ENCODE results near the gene NCAM1.

The NCAM1 gene

GRCh38 chr11:113198972-113199661 is 237.9 kb downstream of the NCAM1 start:
- no peak for DNase-seq (ENCODE audit: low read depth in 2 of 3, low spot score in 2 of 3)

- DNase-seq (ENCODE audit: low read depth in 2 of 3, low spot score in 2 of 3) = no peak
Measured at GRCh38 chr11:113199866-113200265, 238.6 kb downstream of the NCAM1 start.

- no peak for DNase-seq (ENCODE audit: low read depth in 2 of 3, low spot score in 2 of 3)
Measured at GRCh38 chr11:113201054-113201818, 240.0 kb downstream of the NCAM1 start.

GRCh38 chr11:113202431-113202830 is 241.2 kb downstream of the NCAM1 start:
- no peak for DNase-seq (ENCODE audit: low read depth in 2 of 3, low spot score in 2 of 3)

GRCh38 chr11:113203141-113203753 is 242.0 kb downstream of the NCAM1 start:
- no peak for DNase-seq (ENCODE audit: low read depth in 2 of 3, low spot score in 2 of 3)

- DNase-seq (ENCODE audit: low read depth in 2 of 3, low spot score in 2 of 3) = no peak
Measured at GRCh38 chr11:113204280-113204679, 243.1 kb downstream of the NCAM1 start.

GRCh38 chr11:113213549-113213948 is 252.3 kb downstream of the NCAM1 start:
- no peak for DNase-seq (ENCODE audit: low read depth in 2 of 3, low spot score in 2 of 3)

GRCh38 chr11:113222241-113222640 is 261.0 kb downstream of the NCAM1 start:
- no peak for DNase-seq (ENCODE audit: low read depth in 2 of 3, low spot score in 2 of 3)

- no peak for DNase-seq (ENCODE audit: low read depth in 2 of 3, low spot score in 2 of 3)
Measured at GRCh38 chr11:113234888-113235287, 273.7 kb downstream of the NCAM1 start.

GRCh38 chr11:113237261-113237660 is 276.0 kb downstream of the NCAM1 start:
- DNase-seq (ENCODE audit: low read depth in 2 of 3, low spot score in 2 of 3) = no peak

GRCh38 chr11:113238721-113239120 is 277.5 kb downstream of the NCAM1 start:
- DNase-seq (ENCODE audit: low read depth in 2 of 3, low spot score in 2 of 3) = no peak

GRCh38 chr11:113240389-113240788 is 279.2 kb downstream of the NCAM1 start:
- DNase-seq (ENCODE audit: low read depth in 2 of 3, low spot score in 2 of 3) = no peak

- DNase-seq (ENCODE audit: low read depth in 2 of 3, low spot score in 2 of 3) = no peak
Measured at GRCh38 chr11:113240790-113241635, 279.8 kb downstream of the NCAM1 start.

GRCh38 chr11:113241636-113242054 is 280.4 kb downstream of the NCAM1 start:
- no peak for DNase-seq (ENCODE audit: low read depth in 2 of 3, low spot score in 2 of 3)

GRCh38 chr11:113242060-113242459 is 280.8 kb downstream of the NCAM1 start:
- DNase-seq (ENCODE audit: low read depth in 2 of 3, low spot score in 2 of 3) = no peak

- DNase-seq (ENCODE audit: low read depth in 2 of 3, low spot score in 2 of 3) = no peak
Measured at GRCh38 chr11:113242767-113243397, 281.7 kb downstream of the NCAM1 start.

- no peak for DNase-seq (ENCODE audit: low read depth in 2 of 3, low spot score in 2 of 3)
Measured at GRCh38 chr11:113243696-113244095, 282.5 kb downstream of the NCAM1 start.

- no peak for DNase-seq (ENCODE audit: low read depth in 2 of 3, low spot score in 2 of 3)
Measured at GRCh38 chr11:113245216-113245615, 284.0 kb downstream of the NCAM1 start.

- DNase-seq (ENCODE audit: low read depth in 2 of 3, low spot score in 2 of 3) = no peak
Measured at GRCh38 chr11:113247221-113247620, 286.0 kb downstream of the NCAM1 start.

GRCh38 chr11:113247966-113248365 is 286.7 kb downstream of the NCAM1 start:
- no peak for DNase-seq (ENCODE audit: low read depth in 2 of 3, low spot score in 2 of 3)
